ENCODE results near the gene TIMM13. TPM values are rescaled to one million over a fixed set of nuclear protein-coding genes. Genes with fewer than 3 reads are reported as not detected.
A peak's percentile ranks its signal among the peaks of the same experiment; 100 is the strongest.

The TIMM13 gene
- polyA plus RNA-seq, 1 of the 3 experiments (the other 2 are of a cell fraction): 76.9 TPM

- TF ChIP-seq JUND (IDR thresholded peaks at IDR 0.05) (no peak), USF2 (IDR thresholded peaks at IDR 0.05; ENCODE audit: borderline replicate concordance, low read depth, low read length) (no peak), FOXJ3 (CRISPR knock-in tag; IDR thresholded peaks at IDR 0.05) (no peak), CTCF (IDR thresholded peaks at IDR 0.05) (no peak)
Measured at GRCh38 chr19:2457394-2458037, 30.1 kb upstream of the TIMM13 start (continued).

- Histone ChIP-seq H3K79me2 (ENCODE audit: insufficient read depth) (peaks cover 65% of the 10 kb centered on the region), H3F3A (replicated peaks; ENCODE audit: insufficient read depth) (peaks cover 13% of the 10 kb centered on the region), H3K4me1 (ENCODE audit: control insufficient read depth in 1 of 2, insufficient read depth in 2 of 2, low read depth in 1 of 2, low read length in 1 of 2) (peaks cover 8 to 10% of the 10 kb centered on the region in 2 experiments; a peak in 2 of 4 replicates), H2AFZ (ENCODE audit: low read depth) (peak overlapping the region; percentile 63; the same call in 1 of the 2 replicates), H3K27ac (ENCODE audit: low read depth in 2 of 2, low read length in 1 of 2) (peak overlapping the region in 1 of 2 experiments; percentile 62; a peak in 1 of 4 replicates), H3K36me3 (replicated peaks in 1 of 2; ENCODE audit: control insufficient read depth in 1 of 2, insufficient read depth in 2 of 2, low read length in 1 of 2) (no peaks in the 10 kb centered on the region), H3K9me3 (no peaks in the 10 kb centered on the region), H3K4me2 (peak overlapping the region; percentile 98), H4K20me1 (ENCODE audit: insufficient read depth) (peaks cover 42% of the 10 kb centered on the region; the same call in 1 of the 2 replicates), H3K4me3 (ENCODE audit: low read depth in 2 of 2, low read length in 1 of 2) (peak overlapping the region; percentile 80 to 83), H3K9me2 (no peaks in the 10 kb centered on the region), H3K27me3 (ENCODE audit: insufficient read depth) (no peaks in the 10 kb centered on the region), H3K9ac (peak overlapping the region; percentile 95)
- peak; percentile 75 for DNase-seq
- ChIA-PET CTCF (interaction anchor here (0.6 to 2.0 kb wide), 6 partner anchors 10 to 1010 kb away, joined by 3 to 4 read pairs (median 3); no protein-coding TSS in a partner anchor), POLR2A (interaction anchor here (0.7 to 1.9 kb wide), 2 partner anchors 28 to 101 kb away, joined by 3 to 18 read pairs; partner anchors contain the start of gene TIMM13)
- WGBS (ENCODE audit: low lambda C conversion rate): 1% methylated on average over 14 of the region's 62 CpGs
- no peak; the same call in 1 of the 2 replicates for TF ChIP-seq PBX3 (IDR thresholded peaks at IDR 0.05)
- no peak for TF ChIP-seq TEAD4 (IDR thresholded peaks at IDR 0.05; ENCODE audit: borderline replicate concordance, insufficient read depth)
- TF ChIP-seq USF1 (IDR thresholded peaks at IDR 0.05; ENCODE audit: borderline replicate concordance, low read depth): no peak
- TF ChIP-seq SIN3A (IDR thresholded peaks at IDR 0.05; ENCODE audit: borderline replicate concordance, low read depth, low read length): no peak
- TF ChIP-seq YY1 (IDR thresholded peaks at IDR 0.05; ENCODE audit: low read depth): no peak
- TF ChIP-seq EZH2phosphoT487 (IDR thresholded peaks at IDR 0.05; ENCODE audit: borderline replicate concordance, low read depth): no peak
- no peak for TF ChIP-seq GATA2 (CRISPR knock-in tag; IDR thresholded peaks at IDR 0.05)
- no peak for TF ChIP-seq JUND (IDR thresholded peaks at IDR 0.05)
Measured at GRCh38 chr19:2455851-2456570, 28.6 kb upstream of the TIMM13 start.

Data from SK-N-SH (cell line).